OCI-LY3 (cell line): ENCODE measurements around the gene MRAS.

ENCODE experiments used
- H2AFZ ChIP-seq: fragments of 200-600, 300-600 bp; shearing (Covaris generic); 2 replicates; pipeline ENCODE4 v1.6.0; 2014; ENCODE audit warnings: antibody characterized with exemption, low read depth, low read length
- H3K27ac ChIP-seq: fragments of 200-600, 300-600 bp; sonication (generic); 2 replicates; pipeline ENCODE4 v1.5.1; 2014; ENCODE audit warnings: mild to moderate bottlenecking, low read length, moderate library complexity, mixed read lengths
- H3K27me3 ChIP-seq: fragments of 200-600, 300-600 bp; sonication (generic); 2 replicates; pipeline ENCODE4 v1.6.1; 2014; ENCODE audit warnings: low read depth, low read length, mixed read lengths
- H3K36me3 ChIP-seq: fragments of 200-600, 300-600 bp; sonication (generic); replicated peaks from 2 replicates; pipeline ENCODE3; 2014; ENCODE audit warnings: low read depth, low read length, mixed read lengths
- H3K4me1 ChIP-seq: fragments of 300-600, 200-600 bp; sonication (generic); 2 replicates; pipeline ENCODE4 v1.6.1; 2014; ENCODE audit warnings: low read length, mixed read lengths
- H3K4me2 ChIP-seq: fragments of 200-600, 300-600 bp; sonication (generic); 2 replicates; pipeline ENCODE4 v1.6.1; 2014; ENCODE audit warnings: low read length, mixed read lengths
- H3K4me3 ChIP-seq: fragments of 300-600, 200-600 bp; sonication (generic); 2 replicates; pipeline ENCODE4 v1.5.1; 2014; ENCODE audit warnings: antibody characterized with exemption, mild to moderate bottlenecking, low read length, moderate library complexity
- H3K79me2 ChIP-seq: fragments of 300-600, 200-600 bp; shearing (Covaris generic); 2 replicates; pipeline ENCODE4 v1.6.1; 2014; ENCODE audit warnings: mild to moderate bottlenecking, low read length, mixed read lengths
- H3K9ac ChIP-seq: fragments of 300-600, 200-600 bp; shearing (Covaris generic); 2 replicates; pipeline ENCODE4 v1.6.0; 2014; ENCODE audit warnings: mild to moderate bottlenecking, low read length, moderate library complexity
- H3K9me3 ChIP-seq: fragments of 200-600, 300-600 bp; shearing (Covaris generic); 2 replicates; pipeline ENCODE4 v1.6.1; 2014; ENCODE audit warnings: low read length, mixed read lengths; ENCODE audit not compliant: insufficient read depth
- H4K20me1 ChIP-seq: fragments of 200-600, 300-600 bp; sonication (generic); 2 replicates; pipeline ENCODE4 v1.6.1; 2016; ENCODE audit warnings: low read length, mixed read lengths; ENCODE audit not compliant: insufficient read depth
- EZH2phosphoT487 ChIP-seq: fragments of 200-600 bp; shearing (Covaris generic); IDR thresholded peaks from 2 replicates; pipeline ENCODE4 v1.6.1; 2018; ENCODE audit warnings: antibody characterized with exemption, mixed run types, low read depth
- TF ChIP-seq, protein P1 (sequence below): fragments of 200-600, 300-600 bp; sonication (generic); IDR thresholded peaks from 2 replicates; pipeline ENCODE4 v1.5.1; 2014; ENCODE audit warnings: antibody characterized with exemption, low read length, low read depth

The MRAS gene

DNA sequence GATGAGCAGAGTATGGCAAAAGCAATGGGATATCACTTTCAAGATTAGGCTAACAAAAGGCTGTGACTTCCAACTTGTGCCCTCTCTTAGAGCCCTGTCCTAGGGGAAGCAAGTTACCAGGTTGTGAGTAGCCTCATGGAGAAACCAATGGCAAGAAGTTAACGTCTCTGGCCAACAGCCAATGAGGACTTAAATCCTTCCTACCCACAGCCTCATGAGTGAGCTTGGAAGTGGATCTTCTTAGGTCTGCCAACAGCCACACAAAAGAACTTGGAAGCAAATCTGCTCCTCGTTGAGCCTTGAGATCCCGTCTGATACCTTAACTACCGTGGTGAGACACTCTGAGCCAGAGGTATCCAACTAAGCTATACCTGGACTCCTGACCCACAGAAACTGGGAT is 24.4 kb upstream of the MRAS start:
- H2AFZ ChIP-seq: no peak overlapping the region
- no peak overlapping the region for H3K4me2 ChIP-seq
- H3K9ac ChIP-seq: no peak overlapping the region
- H3K79me2 ChIP-seq: no peaks in the 10 kb centered on the region
- H3K27ac ChIP-seq: no peak overlapping the region
- no peaks in the 10 kb centered on the region for H3K9me3 ChIP-seq
- H3K4me1 ChIP-seq: peaks cover 7% of the 10 kb centered on the region
- H4K20me1 ChIP-seq: no peaks in the 10 kb centered on the region
- H3K27me3 ChIP-seq: peaks cover 13% of the 10 kb centered on the region
- no peak overlapping the region for H3K4me3 ChIP-seq
- no peaks in the 10 kb centered on the region for H3K36me3 ChIP-seq
- no peak for TF ChIP-seq EZH2phosphoT487
- TF ChIP-seq, protein P1, sequence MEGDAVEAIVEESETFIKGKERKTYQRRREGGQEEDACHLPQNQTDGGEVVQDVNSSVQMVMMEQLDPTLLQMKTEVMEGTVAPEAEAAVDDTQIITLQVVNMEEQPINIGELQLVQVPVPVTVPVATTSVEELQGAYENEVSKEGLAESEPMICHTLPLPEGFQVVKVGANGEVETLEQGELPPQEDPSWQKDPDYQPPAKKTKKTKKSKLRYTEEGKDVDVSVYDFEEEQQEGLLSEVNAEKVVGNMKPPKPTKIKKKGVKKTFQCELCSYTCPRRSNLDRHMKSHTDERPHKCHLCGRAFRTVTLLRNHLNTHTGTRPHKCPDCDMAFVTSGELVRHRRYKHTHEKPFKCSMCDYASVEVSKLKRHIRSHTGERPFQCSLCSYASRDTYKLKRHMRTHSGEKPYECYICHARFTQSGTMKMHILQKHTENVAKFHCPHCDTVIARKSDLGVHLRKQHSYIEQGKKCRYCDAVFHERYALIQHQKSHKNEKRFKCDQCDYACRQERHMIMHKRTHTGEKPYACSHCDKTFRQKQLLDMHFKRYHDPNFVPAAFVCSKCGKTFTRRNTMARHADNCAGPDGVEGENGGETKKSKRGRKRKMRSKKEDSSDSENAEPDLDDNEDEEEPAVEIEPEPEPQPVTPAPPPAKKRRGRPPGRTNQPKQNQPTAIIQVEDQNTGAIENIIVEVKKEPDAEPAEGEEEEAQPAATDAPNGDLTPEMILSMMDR: no peak

DNA sequence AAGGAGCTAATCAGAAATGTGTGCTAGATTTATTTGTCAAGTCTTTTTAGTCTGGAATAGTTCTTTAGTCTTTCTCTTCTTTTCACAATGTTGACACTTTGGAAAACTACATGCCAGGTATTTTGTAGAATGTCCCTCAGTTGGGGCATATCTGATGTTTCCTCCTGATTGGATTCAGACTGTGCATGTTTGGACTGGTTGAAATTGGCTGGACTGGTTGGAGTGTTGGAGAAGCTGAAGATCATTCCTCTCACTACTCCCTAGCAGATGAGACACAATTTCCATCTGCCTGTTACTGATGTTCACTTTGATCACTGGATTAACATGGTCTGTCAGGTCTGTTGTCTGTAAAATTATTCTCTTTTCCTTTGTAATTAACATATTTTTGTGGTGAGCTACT is 22.4 kb upstream of the MRAS start:
- Histone ChIP-seq H4K20me1 (no peaks in the 10 kb centered on the region), H3K9ac (no peak overlapping the region), H3K27ac (no peak overlapping the region), H3K27me3 (peaks cover 27% of the 10 kb centered on the region), H3K9me3 (no peaks in the 10 kb centered on the region), H3K36me3 (no peaks in the 10 kb centered on the region), H3K4me1 (peaks cover 10% of the 10 kb centered on the region), H2AFZ (no peak overlapping the region), H3K79me2 (no peaks in the 10 kb centered on the region), H3K4me3 (no peak overlapping the region), H3K4me2 (no peak overlapping the region)
- no peak for TF ChIP-seq EZH2phosphoT487
- TF ChIP-seq, protein P1: no peak

DNA sequence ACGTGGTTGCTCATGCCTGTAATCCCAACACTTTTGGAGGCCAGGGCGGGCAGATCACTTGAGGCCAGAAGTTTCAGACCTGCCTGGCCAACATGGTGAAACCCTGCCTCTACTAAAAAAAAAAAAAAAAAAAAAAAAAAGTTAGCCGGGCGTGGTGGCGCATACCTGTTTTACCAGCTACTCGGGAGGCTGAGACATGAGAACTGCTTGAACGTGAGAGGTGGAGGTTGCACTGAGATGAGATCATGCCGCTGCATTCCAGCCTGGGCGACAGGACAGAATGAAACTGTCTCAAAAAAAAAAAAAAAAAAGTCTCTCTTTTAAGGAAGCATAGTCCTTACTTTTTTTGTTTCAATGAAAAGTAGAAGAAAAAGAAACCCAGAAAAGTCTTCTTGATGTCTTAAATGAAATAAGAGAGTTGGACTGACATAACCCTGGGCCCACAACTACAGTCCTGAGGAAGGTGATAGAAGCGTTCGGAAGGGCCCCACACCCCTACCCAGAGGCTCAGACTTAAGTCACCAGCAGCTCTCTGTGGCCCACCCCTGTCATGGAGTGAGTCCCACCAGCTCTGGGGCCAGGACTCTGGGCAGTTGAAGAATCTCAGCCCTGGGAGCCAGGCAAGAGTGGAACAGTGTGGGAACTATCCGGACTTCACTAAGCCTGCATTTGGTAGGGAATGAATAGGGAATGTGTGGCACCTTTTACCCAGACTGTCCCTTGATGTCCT is 21.3 kb upstream of the MRAS start:
- Histone ChIP-seq H3K79me2 (no peaks in the 10 kb centered on the region), H4K20me1 (no peaks in the 10 kb centered on the region), H3K9ac (no peak overlapping the region), H3K4me2 (no peak overlapping the region), H3K27me3 (peaks cover 28% of the 10 kb centered on the region), H2AFZ (no peak overlapping the region), H3K9me3 (no peaks in the 10 kb centered on the region), H3K4me3 (no peak overlapping the region), H3K27ac (no peak overlapping the region), H3K36me3 (no peaks in the 10 kb centered on the region), H3K4me1 (peaks cover 15% of the 10 kb centered on the region)
- TF ChIP-seq EZH2phosphoT487: no peak
- TF ChIP-seq, protein P1: no peak

DNA sequence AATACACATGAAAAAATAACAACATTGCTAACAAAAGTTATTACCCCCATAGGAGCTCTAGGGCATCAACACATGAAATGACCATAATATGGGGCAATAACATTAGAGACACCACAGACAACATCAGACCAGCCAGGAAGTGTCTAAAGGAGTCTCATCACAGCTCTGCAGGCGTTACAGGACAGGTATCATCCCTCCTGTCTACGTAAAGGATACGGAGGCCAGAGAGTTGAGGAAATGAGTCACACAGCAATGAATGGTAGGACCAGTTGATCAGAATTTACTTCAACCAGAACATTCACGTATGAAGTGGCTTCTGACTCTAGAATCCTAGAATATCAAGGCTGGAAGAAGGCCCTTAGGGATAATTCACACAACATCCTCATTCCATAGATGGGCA is 20.5 kb upstream of the MRAS start:
- no peaks in the 10 kb centered on the region for H3K9me3 ChIP-seq
- H3K27me3 ChIP-seq: peaks cover 31% of the 10 kb centered on the region
- TF ChIP-seq, protein P1: no peak
- no peak for TF ChIP-seq EZH2phosphoT487
- H3K27ac ChIP-seq: no peak overlapping the region
- no peak overlapping the region for H2AFZ ChIP-seq
- no peak overlapping the region for H3K4me3 ChIP-seq
- H3K79me2 ChIP-seq: no peaks in the 10 kb centered on the region
- H3K4me1 ChIP-seq: peaks cover 15% of the 10 kb centered on the region
- no peak overlapping the region for H3K4me2 ChIP-seq
- H3K9ac ChIP-seq: no peak overlapping the region
- no peaks in the 10 kb centered on the region for H3K36me3 ChIP-seq
- H4K20me1 ChIP-seq: no peaks in the 10 kb centered on the region
